DMS114 treated with DMSO at 0.1 percent for 48 hours (cell line): ENCODE results near the gene NEK8.

ENCODE experiments used
- DNase-seq: peaks from one replicate; lab custom pipeline; 2025; ENCODE audit not compliant: unreplicated experiment; lab: John Stamatoyannopoulos, UW

Gene NEK8

DNA sequence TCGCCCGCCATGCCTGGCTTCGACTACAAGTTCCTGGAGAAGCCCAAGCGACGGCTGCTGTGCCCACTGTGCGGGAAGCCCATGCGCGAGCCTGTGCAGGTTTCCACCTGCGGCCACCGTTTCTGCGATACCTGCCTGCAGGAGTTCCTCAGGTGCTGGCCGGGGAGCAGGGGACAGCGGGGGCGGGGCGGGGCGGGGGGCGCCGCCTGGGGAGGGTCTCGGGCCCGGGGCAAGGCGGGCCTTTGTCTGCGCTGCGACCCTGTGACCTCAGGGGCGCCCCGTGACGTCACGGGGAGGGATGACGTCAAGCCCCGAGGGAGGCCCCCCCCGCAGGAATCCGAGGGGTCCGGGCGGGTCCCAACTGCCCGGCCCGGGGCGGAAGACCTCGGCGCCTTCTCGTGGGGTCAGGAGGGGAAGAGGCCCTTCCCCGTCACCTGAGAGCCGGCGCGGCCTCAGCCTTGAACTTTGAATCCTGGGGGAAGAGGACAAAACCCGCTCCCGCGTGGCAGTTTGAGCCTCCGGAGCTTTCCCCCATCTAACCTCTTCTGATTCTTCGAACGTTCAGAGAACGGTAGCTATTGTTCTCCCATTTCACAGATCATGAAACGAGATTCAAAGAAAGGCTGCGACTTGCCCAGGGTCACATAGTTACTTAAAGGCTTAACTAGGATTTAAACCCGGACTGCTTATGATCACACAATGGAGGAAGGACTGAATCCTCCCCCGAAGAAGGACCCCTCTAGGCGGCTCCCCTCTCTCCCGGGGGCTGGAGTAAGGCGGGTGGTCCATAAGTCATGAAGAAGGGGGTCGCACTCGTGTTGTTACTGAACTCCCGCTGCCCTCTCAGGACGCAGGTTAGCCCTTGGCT, 15.8 kb downstream of the NEK8 start:
- no peak for DNase-seq

GRCh38 chr17:28744972-28745785, 16.6 kb downstream of the NEK8 start:
- DNase-seq = no peak

DNA sequence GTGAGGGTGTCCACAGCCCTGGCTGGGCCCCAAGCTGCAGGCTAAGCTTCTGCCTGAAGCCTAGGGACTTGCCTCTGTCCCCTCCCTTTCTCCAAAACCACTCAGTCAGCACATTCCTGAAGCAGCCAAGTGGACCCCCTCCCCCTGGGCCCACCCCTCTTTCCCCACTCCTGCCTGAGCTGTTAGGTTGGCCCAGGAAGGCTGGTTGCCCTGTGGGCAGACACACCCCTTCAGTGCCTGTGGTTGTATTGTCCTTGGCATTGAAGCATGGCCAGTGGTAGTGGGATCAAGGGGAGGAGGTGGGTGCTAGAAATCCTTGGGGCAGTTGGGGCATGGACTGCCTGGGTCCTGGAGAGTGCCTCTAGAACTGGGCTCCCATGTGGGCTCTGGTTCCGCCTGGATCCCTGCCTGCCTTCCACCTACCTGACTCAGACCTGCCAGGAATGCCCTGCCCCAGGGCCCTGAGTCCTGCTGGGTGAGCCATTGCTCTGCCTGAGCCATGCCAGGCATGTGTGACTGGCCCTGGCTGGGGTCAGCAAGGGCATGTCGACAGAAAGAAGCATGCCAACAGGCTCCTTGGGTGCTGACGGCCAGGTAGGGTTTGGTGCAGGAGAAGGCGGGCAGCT, 17.3 kb downstream of the NEK8 start:
- DNase-seq = no peak

DNA sequence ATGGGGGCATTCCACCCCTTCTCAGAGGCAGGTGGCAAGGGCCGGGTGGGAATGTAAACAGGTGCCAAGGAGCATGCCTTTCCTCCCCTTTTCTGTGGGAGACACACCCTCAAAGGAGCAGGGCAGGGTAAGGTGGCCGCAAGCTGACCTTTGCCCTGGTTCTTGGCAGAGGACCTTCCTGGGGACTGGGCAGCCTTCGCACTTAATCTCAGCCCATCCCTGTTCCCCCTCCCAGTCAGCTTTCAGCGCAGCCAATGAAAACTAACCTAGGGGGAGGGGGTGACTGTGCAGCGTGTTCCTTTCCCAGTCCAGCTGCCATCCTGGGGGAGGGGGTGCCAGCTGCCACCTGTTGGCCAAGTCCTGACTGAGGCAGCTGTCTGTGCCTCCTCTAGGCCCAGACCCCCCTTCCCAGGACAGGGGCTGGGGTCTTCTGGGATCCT, 18.0 kb downstream of the NEK8 start:
- DNase-seq = no peak

DNA sequence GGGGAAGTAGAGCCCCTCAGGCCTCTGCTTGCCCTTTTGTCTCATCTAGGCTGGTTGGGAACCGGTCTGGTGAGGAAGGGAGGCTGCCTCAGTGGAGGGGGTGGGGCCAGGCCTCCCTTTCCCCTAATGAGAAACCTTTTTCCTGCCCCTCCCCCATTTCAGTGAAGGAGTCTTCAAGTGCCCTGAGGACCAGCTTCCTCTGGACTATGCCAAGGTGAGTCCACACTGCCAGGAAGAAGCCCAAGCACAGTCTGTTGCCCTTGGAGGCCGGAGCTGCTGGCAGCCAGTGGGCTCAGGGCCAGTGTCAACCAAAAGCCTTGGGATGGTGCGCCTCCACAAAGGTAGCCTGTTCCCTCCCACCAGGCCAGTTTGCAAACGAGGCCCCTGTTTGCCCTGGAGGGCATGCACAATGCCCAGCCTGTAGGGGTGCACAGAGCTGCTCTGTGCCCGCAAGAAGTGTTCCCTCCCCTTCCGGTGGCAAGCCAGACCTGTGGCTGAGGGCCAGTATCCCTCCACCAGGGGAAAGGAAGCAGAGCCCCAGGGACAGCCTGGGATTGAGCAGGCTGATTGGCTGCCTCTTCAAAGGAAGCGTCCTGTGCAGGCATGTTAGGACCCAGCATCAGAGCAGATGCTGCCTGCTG, 18.6 kb downstream of the NEK8 start:
- DNase-seq = no peak

GRCh38 chr17:28747801-28748750, 19.5 kb downstream of the NEK8 start:
- no peak for DNase-seq

DNA sequence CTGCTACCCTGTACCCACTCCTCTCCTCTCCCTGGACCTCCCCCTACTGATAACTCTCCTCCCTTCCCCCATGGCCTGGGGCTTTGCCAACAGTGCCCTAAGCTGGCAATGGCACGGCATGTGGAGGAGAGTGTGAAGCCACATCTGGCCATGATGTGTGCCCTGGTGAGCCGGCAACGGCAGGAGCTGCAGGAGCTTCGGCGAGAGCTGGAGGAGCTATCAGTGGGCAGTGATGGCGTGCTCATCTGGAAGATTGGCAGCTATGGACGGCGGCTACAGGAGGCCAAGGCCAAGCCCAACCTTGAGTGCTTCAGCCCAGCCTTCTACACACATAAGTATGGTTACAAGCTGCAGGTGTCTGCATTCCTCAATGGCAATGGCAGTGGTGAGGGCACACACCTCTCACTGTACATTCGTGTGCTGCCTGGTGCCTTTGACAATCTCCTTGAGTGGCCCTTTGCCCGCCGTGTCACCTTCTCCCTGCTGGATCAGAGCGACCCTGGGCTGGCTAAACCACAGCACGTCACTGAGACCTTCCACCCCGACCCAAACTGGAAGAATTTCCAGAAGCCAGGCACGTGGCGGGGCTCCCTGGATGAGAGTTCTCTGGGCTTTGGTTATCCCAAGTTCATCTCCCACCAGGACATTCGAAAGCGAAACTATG, 20.4 kb downstream of the NEK8 start:
- no peak for DNase-seq

DNA sequence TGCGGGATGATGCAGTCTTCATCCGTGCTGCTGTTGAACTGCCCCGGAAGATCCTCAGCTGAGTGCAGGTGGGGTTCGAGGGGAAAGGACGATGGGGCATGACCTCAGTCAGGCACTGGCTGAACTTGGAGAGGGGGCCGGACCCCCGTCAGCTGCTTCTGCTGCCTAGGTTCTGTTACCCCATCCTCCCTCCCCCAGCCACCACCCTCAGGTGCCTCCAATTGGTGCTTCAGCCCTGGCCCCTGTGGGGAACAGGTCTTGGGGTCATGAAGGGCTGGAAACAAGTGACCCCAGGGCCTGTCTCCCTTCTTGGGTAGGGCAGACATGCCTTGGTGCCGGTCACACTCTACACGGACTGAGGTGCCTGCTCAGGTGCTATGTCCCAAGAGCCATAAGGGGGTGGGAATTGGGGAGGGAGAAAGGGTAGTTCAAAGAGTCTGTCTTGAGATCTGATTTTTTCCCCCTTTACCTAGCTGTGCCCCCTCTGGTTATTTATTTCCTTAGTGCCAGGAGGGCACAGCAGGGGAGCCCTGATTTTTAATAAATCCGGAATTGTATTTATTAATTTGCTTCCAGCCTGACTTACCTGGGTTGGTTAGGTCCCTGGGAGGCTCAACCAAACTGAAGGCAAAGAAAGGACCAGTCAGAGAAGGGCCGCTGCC, 21.1 kb downstream of the NEK8 start:
- no peak for DNase-seq

GRCh38 chr17:28750178-28751047, 21.8 kb downstream of the NEK8 start:
- peak; percentile 80 for DNase-seq

GRCh38 chr17:28751600-28752366, 23.2 kb downstream of the NEK8 start:
- DNase-seq = no peak

DNA sequence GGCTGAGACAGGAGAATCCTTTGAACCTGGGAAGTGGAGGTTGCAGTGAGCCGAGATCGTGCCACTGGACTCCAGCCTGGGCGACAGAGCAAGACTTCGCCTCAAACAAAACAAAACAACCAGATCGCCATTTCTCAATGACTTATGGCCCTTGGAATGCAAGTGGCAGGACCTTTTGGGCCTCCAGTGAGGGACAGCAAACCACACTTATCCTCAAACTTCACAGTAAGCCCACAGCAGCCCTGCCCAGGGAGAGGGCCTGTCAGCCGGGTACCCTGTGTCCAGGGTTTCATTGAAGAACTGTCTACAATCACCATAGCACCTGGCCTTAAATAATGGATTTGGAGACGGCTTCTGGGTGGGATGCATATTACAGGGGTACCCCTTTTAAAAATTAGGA, 26.9 kb downstream of the NEK8 start:
- no peak for DNase-seq

DNA sequence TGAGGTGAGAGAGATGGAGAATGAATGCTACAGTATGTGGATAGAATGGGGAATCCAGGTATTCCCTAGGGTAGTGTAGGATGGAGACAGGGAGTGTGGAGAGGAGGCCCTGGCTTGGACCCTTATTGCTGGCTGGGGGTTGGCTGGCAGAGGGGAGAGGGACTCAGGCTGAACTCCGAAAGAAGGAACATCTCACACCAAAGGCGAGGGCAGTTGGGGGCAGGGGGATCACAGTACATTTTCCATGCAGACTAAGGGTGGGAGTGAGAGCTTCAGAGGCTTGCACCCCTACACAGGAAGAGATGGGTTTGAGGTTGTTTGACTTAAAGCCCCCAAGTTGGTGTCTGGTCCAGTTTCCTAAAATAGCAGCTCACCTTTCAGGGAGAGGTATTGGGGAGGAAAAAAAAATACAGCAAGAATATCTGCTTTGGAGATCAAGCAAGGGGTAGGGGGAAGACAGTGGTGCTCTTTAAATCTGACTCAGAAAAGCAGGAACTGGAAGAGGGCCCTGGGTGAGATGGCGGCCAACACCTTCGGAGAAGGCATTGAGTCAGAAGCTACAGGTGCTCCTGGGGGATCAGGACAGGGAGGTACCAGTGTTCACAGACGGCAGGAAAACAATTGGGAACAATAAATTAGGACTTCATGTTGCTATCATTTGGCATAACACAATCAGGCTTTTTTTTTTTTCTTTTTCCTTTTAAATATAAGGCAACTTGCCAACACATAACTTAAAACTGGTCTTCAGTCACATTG, 27.6 kb downstream of the NEK8 start:
- no peak for DNase-seq

GRCh38 chr17:28758411-28759121, 30.0 kb downstream of the NEK8 start:
- no peak for DNase-seq

- no peak for DNase-seq
Measured at GRCh38 chr17:28759256-28759865, 30.8 kb downstream of the NEK8 start.
